Naive thymus-derived CD8-positive, alpha-beta T cell (primary cell): ENCODE measurements around the gene EVI5. TPM values are rescaled to one million over a fixed set of nuclear protein-coding genes. Genes with fewer than 3 reads are reported as not detected.
A peak's percentile ranks its signal among the peaks of the same experiment; 100 is the strongest.
"Not testable (repeated sequence)": the region's sequence is repeated elsewhere in the genome, so short reads cannot be mapped to it uniquely, and the experiment has no call there.

Experiments
- ATAC-seq, 2 donors: fragments of 150-1000 bp; cut with Tn5 transposase in 1 of 2; sonication (Bioruptor Pico), chemical (Tn5 transposase) in 1 of 2; 1 replicate in 1 of 2; 2 replicates in 1 of 2; pipeline ENCODE4 v1.10.0; 2021; ENCODE audit warnings: mild to moderate bottlenecking in 2 of 2, moderate library complexity in 2 of 2
- POLR2A ChIA-PET: fragments of 350-600 bp; sonication (Branson Sonifier 250); formaldehyde crosslinking; loops from one replicate; lab custom pipeline; 2021; ENCODE audit warnings: antibody characterized with exemption; lab: Charles Lee
- DNase-seq, 10 donors: peaks; one replicate each; pipeline versions ENCODE4 v3.0.0 to v3.0.0-alpha.2; 2020 to 2022
- H3K27ac Mint-ChIP-seq, 10 donors: one replicate each; pipeline ENCODE4 v1.8.0; 2020 to 2022; ENCODE audit warnings: mild to moderate bottlenecking in 10 of 10, mixed read lengths in 10 of 10, moderate library complexity in 4 of 10, inconsistent platforms in 1 of 10
- H3K27me3 Mint-ChIP-seq, 5 donors: one replicate each; pipeline ENCODE4 v1.8.0; 2021 to 2022; ENCODE audit warnings: mixed read lengths in 5 of 5
- H3K36me3 Mint-ChIP-seq, 3 donors: one replicate each; pipeline ENCODE4 v1.8.0; 2020 to 2022; ENCODE audit warnings: mixed read lengths in 3 of 3, mild to moderate bottlenecking in 2 of 3, inconsistent platforms in 1 of 3
- H3K4me1 Mint-ChIP-seq, 4 donors: one replicate each; pipeline ENCODE4 v1.8.0; 2021 to 2022; ENCODE audit warnings: mixed read lengths in 4 of 4
- H3K4me3 Mint-ChIP-seq, 10 donors: one replicate each; pipeline ENCODE4 v1.8.0; 2020 to 2022; ENCODE audit warnings: mild to moderate bottlenecking in 10 of 10, mixed read lengths in 10 of 10, moderate library complexity in 6 of 10, inconsistent platforms in 1 of 10
- H3K9me3 Mint-ChIP-seq, 9 donors: one replicate each; pipeline ENCODE4 v1.8.0; 2020 to 2022; ENCODE audit warnings: mixed read lengths in 9 of 9, mild to moderate bottlenecking in 3 of 9, inconsistent platforms in 1 of 9, moderate library complexity in 1 of 9
- polyA plus RNA-seq, 3 donors: library from polyadenylated mRNA; unstranded; fragments of 300-500 nt; fragmentation: Illumina TruSeq; gene quantifications; one replicate each; pipeline ENCODE4 v1.2.3, GENCODE V29; 2021
- total RNA-seq, 8 experiments: library from RNA in 2 of 8; stranded (reverse) in 2 of 8; gene quantifications; one replicate each; pipeline ENCODE4 v1.2.3 and lab custom pipeline; 2021 to 2026

Gene EVI5
- total and polyA plus RNA-seq, 5 experiments from 2014 or later = 0.18 to 1.8 (median 0.99) TPM

GRCh38 chr1:92543131-92544055 lies 241.5 kb downstream of the EVI5 start:
- no peaks in the 10 kb centered on the region for H3K9me3 Mint-ChIP-seq
- ATAC-seq (no peak), DNase-seq (no peak)
- peak overlapping the region in 2 of 10 donors; percentile 10 to 43 for H3K27ac Mint-ChIP-seq
- H3K4me1 Mint-ChIP-seq = peaks cover 6 to 24% (median 15%) of the 10 kb centered on the region in 4 donors
- no peaks in the 10 kb centered on the region for H3K36me3 Mint-ChIP-seq
- H3K27me3 Mint-ChIP-seq = no peaks in the 10 kb centered on the region
- POLR2A ChIA-PET = interaction anchor here (0.6 kb wide), 1 partner anchor 24 kb away, joined by 8 read pairs; no protein-coding TSS in a partner anchor
- no peak overlapping the region for H3K4me3 Mint-ChIP-seq

DNA sequence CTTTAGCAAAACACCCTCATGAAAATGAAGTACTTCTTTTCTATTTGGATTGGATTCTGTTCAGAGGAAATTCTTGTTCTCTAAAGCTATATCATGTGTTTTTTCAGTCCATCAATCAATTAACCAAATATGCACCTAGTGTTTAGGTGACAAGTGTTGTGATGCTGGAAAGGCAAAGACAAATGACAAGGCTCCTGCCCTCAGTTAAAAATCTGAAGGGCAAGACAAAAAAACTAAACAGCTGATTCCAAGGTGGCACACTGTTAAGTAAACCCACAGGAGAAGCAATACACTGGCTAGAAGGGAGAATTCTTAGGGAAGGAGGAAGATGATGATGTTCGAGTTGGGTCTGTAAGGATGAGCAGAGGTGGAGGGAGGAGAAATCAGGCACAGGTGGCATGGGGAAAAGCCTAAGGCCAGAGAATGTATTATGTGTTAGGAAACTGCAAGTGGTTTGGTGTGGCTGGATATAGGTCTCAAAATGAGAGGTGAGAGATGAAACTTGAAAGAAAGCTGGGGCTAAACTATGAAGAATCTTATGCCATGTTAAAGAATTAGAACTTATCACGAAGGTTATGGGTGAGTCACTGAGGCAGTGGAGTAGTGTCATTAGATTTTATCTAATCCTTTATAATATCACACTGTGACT lies 246.4 kb downstream of the EVI5 start:
- POLR2A ChIA-PET = interaction anchor here (0.7 to 4.0 kb wide), 8 partner anchors 39 to 223 kb away, joined by 3 to 39 read pairs (median 3); partner anchors contain the start of gene GFI1
- H3K9me3 Mint-ChIP-seq = peaks cover 0 to 3% (median 0%) of the 10 kb centered on the region in 9 donors
- peak overlapping the region; percentile 36 to 97 (median 75) for H3K27ac Mint-ChIP-seq
- DNase-seq (peak in 1 of 10 donors; percentile 6), ATAC-seq (no peak)
- peaks cover 0 to 2% (median 0%) of the 10 kb centered on the region in 3 donors for H3K36me3 Mint-ChIP-seq
- H3K4me1 Mint-ChIP-seq = peaks cover 17 to 58% (median 44%) of the 10 kb centered on the region in 4 donors
- peak overlapping the region; percentile 20 to 82 (median 64) for H3K4me3 Mint-ChIP-seq
- H3K27me3 Mint-ChIP-seq = no peaks in the 10 kb centered on the region

DNA sequence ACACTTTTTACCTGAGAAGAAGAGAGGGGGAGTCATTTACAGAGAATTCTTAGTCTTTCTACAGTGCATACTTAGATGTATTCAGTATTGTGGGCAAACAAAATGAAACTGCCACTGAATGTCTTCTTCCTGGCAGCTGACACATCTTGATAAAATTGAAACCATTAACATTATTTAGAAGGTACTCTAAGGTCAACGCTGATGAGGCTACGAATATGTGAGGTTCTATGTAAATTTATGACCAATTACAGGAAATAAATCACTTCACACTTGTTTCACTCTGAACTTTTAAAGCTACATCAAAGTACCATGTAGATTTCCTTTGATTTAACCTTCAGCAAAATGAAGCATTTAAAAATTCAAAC lies 246.9 kb downstream of the EVI5 start:
- Mint-ChIP-seq H3K27ac (peak overlapping the region; percentile 36 to 97 (median 75)), H3K9me3 (peaks cover 0 to 3% (median 0%) of the 10 kb centered on the region in 9 donors), H3K36me3 (peaks cover 0 to 2% (median 0%) of the 10 kb centered on the region in 3 donors), H3K4me1 (peaks cover 15 to 63% (median 45%) of the 10 kb centered on the region in 4 donors), H3K27me3 (no peaks in the 10 kb centered on the region), H3K4me3 (peak overlapping the region; percentile 26 to 82 (median 64))
- POLR2A ChIA-PET = interaction anchor here (0.7 to 4.0 kb wide), 8 partner anchors 39 to 222 kb away, joined by 3 to 39 read pairs (median 3); partner anchors contain the start of gene GFI1
- DNase-seq (peak in 3 of 10 donors; percentile 30 to 35 (median 34)), ATAC-seq (peak; percentile 31 to 37)

- DNase-seq (peak in 8 of 10 donors; percentile 16 to 83 (median 56)), ATAC-seq (peak; percentile 88 to 93)
- H3K27ac Mint-ChIP-seq = peak overlapping the region; percentile 12 to 94 (median 80)
- no peaks in the 10 kb centered on the region for H3K27me3 Mint-ChIP-seq
- H3K9me3 Mint-ChIP-seq = peaks cover 0 to 3% (median 0%) of the 10 kb centered on the region in 9 donors
- H3K36me3 Mint-ChIP-seq = peaks cover 0 to 2% (median 0%) of the 10 kb centered on the region in 3 donors
- H3K4me3 Mint-ChIP-seq = peak overlapping the region; percentile 42 to 83 (median 75)
- H3K4me1 Mint-ChIP-seq = peaks cover 18 to 71% (median 50%) of the 10 kb centered on the region in 4 donors
- POLR2A ChIA-PET = interaction anchor here (0.5 to 4.0 kb wide), 7 partner anchors 43 to 642 kb away, joined by 3 to 39 read pairs (median 4); partner anchors contain the start of gene GFI1
These were observed 247.7 kb downstream of the EVI5 start for GRCh38 chr1:92536980-92537884.

GRCh38 chr1:92536211-92536979 lies 248.5 kb downstream of the EVI5 start:
- H3K9me3 Mint-ChIP-seq = peaks cover 0 to 5% (median 2%) of the 10 kb centered on the region in 9 donors
- ATAC-seq = peak; percentile 34 to 47
- H3K27ac Mint-ChIP-seq = peak overlapping the region; percentile 12 to 94 (median 82)
- H3K4me1 Mint-ChIP-seq = peaks cover 21 to 69% (median 52%) of the 10 kb centered on the region in 4 donors
- H3K27me3 Mint-ChIP-seq = no peaks in the 10 kb centered on the region
- peak overlapping the region; percentile 39 to 83 (median 74) for H3K4me3 Mint-ChIP-seq
- DNase-seq = peak in 3 of 10 donors; percentile 5 to 8 (median 7)
- H3K36me3 Mint-ChIP-seq = peaks cover 0 to 2% (median 0%) of the 10 kb centered on the region in 3 donors
- POLR2A ChIA-PET = interaction anchor here (4.0 kb wide), 1 partner anchor 51 kb away, joined by 39 read pairs; the partner anchor contains the start of gene GFI1

DNA sequence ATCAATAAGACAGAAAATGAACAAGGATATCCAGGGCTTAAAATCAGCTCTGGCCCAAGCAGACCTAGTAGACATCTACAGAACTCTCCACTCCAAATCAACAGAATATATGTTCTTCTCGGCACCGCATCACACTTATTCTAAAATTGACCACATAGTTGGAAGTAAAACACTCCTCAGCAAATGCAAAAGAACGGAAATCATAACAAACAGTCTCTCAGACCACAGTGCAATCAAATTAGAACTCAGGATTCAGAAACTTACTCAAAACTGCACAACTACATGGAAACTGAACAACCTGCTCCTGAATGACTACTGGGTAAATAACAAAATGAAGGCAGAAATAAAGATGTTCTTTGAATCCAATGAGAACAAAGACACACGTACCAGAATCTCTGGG lies 252.5 kb downstream of the EVI5 start:
- Mint-ChIP-seq H3K9me3 (peaks cover 0 to 14% (median 2%) of the 10 kb centered on the region in 9 donors), H3K4me3 (peak overlapping the region in 2 of 10 donors; percentile 14 to 27), H3K4me1 (peaks cover 18 to 47% (median 40%) of the 10 kb centered on the region in 4 donors), H3K27ac (peak overlapping the region in 5 of 10 donors; percentile 5 to 94 (median 65))
- H3K36me3 Mint-ChIP-seq, H3K27me3 Mint-ChIP-seq, ATAC-seq, POLR2A ChIA-PET, DNase-seq: not testable (repeated sequence)

DNA sequence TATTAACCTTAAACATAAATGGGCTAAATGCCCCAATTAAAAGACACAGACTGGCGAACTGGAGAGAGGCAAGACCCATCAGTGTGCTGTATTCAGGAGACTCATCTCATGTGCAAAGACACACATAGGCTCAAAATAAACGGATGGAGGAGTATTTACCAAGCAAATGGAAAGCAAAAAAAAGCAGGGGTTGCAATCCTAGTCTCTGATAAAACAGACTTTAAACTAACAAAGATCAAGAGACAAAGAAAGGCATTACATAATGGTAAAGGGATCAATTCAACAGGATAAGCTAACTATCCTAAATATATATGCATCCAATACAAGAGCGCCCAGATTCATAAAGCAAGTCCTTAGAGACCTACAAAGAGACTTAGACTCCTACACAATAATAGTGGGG lies 253.0 kb downstream of the EVI5 start:
- POLR2A ChIA-PET = interaction anchor here (1.0 kb wide), 1 partner anchor 45 kb away, joined by 4 read pairs; the partner anchor contains the start of gene GFI1
- H3K4me1 Mint-ChIP-seq = peaks cover 18 to 43% (median 38%) of the 10 kb centered on the region in 4 donors
- not testable (repeated sequence) for H3K36me3 Mint-ChIP-seq

DNA sequence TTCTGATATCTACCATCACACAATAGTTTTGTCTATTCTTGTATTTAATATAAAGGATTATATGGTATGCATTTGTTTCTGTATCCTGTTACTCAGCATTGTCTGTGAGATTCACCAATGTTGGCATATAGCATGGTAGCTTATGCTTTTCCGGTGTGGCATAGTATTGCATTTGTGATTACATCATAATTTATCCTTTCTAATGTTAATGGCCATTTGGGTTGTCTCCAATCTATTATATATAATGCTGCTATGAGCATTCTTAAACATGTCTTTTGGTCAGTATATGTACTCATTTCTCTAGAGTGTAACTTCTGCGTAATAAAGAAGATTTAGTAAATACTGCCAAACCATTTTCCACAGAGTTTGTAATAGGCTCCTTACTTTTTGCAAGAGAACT lies 257.2 kb downstream of the EVI5 start:
- no peak for ATAC-seq
- POLR2A ChIA-PET = no interaction called here
- Mint-ChIP-seq H3K36me3 (no peaks in the 10 kb centered on the region), H3K27me3 (no peaks in the 10 kb centered on the region), H3K9me3 (peaks cover 0 to 14% (median 0%) of the 10 kb centered on the region in 9 donors), H3K4me1 (peaks cover 6 to 13% (median 11%) of the 10 kb centered on the region in 4 donors), H3K4me3 (no peak overlapping the region), H3K27ac (no peak overlapping the region)
- DNase-seq = no peak

More for the DNA sequence above, 253.0 kb downstream of the EVI5 start:
- not testable (repeated sequence) for DNase-seq, ATAC-seq, H3K27me3 Mint-ChIP-seq, H3K4me3 Mint-ChIP-seq
- Mint-ChIP-seq H3K9me3 (peaks cover 0 to 14% (median 2%) of the 10 kb centered on the region in 9 donors), H3K27ac (peak overlapping the region in 4 of 10 donors; percentile 16 to 94 (median 72))

- not testable (repeated sequence) for ATAC-seq, H3K27ac Mint-ChIP-seq, H3K9me3 Mint-ChIP-seq, DNase-seq, H3K4me1 Mint-ChIP-seq, H3K27me3 Mint-ChIP-seq, H3K36me3 Mint-ChIP-seq, H3K4me3 Mint-ChIP-seq
- POLR2A ChIA-PET = interaction anchor here (0.6 kb wide), 1 partner anchor 31 kb away, joined by 4 read pairs; no protein-coding TSS in a partner anchor
These were observed 259.8 kb downstream of the EVI5 start for GRCh38 chr1:92524944-92525590.

DNA sequence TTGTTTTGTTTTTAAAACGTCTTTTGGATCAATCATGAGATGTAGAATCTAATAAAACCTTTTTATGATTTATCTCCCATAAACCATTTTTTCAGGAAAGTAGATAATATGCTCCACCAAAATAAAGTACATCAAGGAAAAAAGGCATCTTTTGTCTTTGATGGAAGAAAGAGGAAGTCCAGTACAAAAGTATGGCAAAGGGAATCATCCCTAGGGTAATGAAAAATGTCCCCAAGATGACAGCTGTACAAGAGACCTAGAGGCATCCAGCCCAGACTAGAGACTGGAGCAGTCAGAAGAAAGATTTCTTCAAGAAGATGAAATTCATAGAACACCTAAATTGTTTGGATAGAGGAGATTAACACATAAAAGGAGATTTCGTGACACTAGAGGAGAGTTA lies 265.9 kb downstream of the EVI5 start:
- POLR2A ChIA-PET = no interaction called here
- Mint-ChIP-seq H3K27ac (peak overlapping the region in 2 of 10 donors; percentile 5 to 7), H3K4me3 (no peak overlapping the region), H3K27me3 (no peaks in the 10 kb centered on the region), H3K36me3 (no peaks in the 10 kb centered on the region), H3K9me3 (no peaks in the 10 kb centered on the region), H3K4me1 (peaks cover 0 to 3% (median under 1%) of the 10 kb centered on the region in 4 donors)
- ATAC-seq = no peak
- DNase-seq = no peak
